ENCODE data around the gene TEKTIP1. TPM values are rescaled to one million over a fixed set of nuclear protein-coding genes. Genes with fewer than 3 reads are reported as not detected.

Gene TEKTIP1
- total and polyA plus RNA-seq, 2 donors (not counting 1 experiment from before 2014, with no cell fraction given) = 6.3 to 17.3 TPM

DNA sequence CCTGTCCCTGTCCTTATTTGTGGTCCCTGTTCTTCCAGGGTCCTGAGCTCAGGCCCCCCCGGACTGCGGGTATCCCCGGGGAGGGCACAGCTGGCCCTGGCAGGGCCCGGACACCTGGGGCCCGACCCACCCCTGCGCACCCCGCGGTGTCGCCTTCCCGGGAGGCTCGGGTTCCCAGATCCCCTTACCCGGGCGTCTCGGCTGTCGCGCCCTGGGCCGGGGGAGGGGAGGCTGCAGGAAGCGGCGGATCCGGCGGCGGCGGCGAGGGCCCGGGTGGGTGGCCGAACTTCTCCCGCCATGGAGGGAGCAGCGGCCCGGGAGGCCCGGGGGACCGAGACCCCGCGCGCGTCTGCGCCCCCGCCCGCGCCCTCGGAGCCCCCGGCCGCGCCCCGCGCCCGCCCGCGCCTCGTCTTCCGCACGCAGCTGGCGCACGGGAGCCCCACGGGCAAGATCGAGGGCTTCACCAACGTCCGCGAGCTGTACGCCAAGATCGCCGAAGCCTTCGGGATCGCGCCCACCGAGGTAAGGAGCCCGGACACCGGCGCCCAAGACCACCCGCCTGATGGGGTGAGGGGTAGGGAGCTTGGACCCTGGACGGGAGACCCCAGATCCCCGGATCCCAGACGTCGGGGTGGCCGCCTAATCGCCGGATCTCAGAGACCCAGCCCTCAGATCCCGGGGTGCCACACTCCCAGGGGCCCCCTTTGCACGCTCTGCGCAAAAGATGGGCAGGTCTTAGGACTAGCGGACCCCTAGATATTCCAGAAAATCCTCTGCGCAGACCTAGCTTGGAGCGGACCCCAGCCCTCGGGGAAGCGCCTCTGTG is 46.5 kb downstream of the TEKTIP1 start, which contains the start of gene GIPC3:
Gene GIPC3 (plus strand): TSS at position 178 of the 826 bp plus-strand sequence. CDS start 120 bp downstream, at position 298.
- no peak within 1 kb of the TSS for H3K27ac Mint-ChIP-seq
- H3K27me3 Mint-ChIP-seq = no peaks in the 10 kb centered on the region
- Histone ChIP-seq H2AFZ (ENCODE audit: insufficient read depth, low read depth, low read length, poor library complexity, severe bottlenecking) (peak within 1 kb of the TSS; percentile 80), H3K9me3 (ENCODE audit: control extremely low read depth in 1 of 3, control insufficient read depth in 2 of 3, insufficient read depth in 1 of 3, low read length in 2 of 3) (peaks cover 0 to 13% (median 0%) of the 10 kb centered on the region in 3 donors), H3K79me2 (ENCODE audit: control insufficient read depth, insufficient read depth, low read length) (no peaks in the 10 kb centered on the region), H4K20me1 (ENCODE audit: control insufficient read depth, insufficient read depth, low read length, poor library complexity, severe bottlenecking) (no peaks in the 10 kb centered on the region), H3K4me1 (ENCODE audit: control insufficient read depth in 2 of 2, insufficient read depth in 2 of 2, low read length in 2 of 2) (peaks cover 8 to 12% of the 10 kb centered on the region in 2 donors), H3K9ac (ENCODE audit: low read length) (peak within 1 kb of the TSS; percentile 59), H3K4me3 (ENCODE audit: control extremely low read depth in 1 of 5, extremely low read depth in 1 of 5, insufficient read depth in 1 of 5, low read depth in 2 of 5, low read length in 4 of 5) (peak within 1 kb of the TSS in 4 of 5 experiments; percentile 37 to 51 (median 42)), H3K36me3 (replicated peaks in 1 of 2; ENCODE audit: control extremely low read depth in 1 of 2, control insufficient read depth in 1 of 2, extremely low read depth in 1 of 2, insufficient read depth in 2 of 2, low read length in 1 of 2) (no peaks in the 10 kb centered on the region), H3K27ac (ENCODE audit: low read length in 2 of 2) (no peak within 1 kb of the TSS), H3K27me3 (replicated peaks in 1 of 4; ENCODE audit: control extremely low read depth in 1 of 4, control insufficient read depth in 3 of 4, insufficient read depth in 4 of 4, low read length in 3 of 4) (peaks cover 0 to 13% (median 6%) of the 10 kb centered on the region in 4 experiments), H3K4me2 (replicated peaks; ENCODE audit: low read depth, low read length, poor library complexity, severe bottlenecking) (peak within 1 kb of the TSS; percentile 94)
- no peaks in the 10 kb centered on the region for H3K9me3 Mint-ChIP-seq (ENCODE audit: insufficient read depth)
- no peak for DNase-seq
- POLR2A ChIA-PET = no interaction called here
- H3K4me1 Mint-ChIP-seq = no peaks in the 10 kb centered on the region
- no peak for ATAC-seq (ENCODE audit: low read depth)
- WGBS (ENCODE audit: insufficient coverage) = 3% methylated on average over 82 of the region's 84 CpGs
- CTCF ChIA-PET = interaction anchor here (1.3 to 2.2 kb wide), 6 partner anchors 19 to 121 kb away, joined by 3 to 12 read pairs (median 6); partner anchors contain the start of gene MFSD12
- intact Hi-C loops (cut with micrococcal nuclease) = loop anchor here (1.0 to 5.0 kb wide), 2 partner anchors 33 to 122 kb away; partner anchors contain the start of gene TJP3
- TF ChIP-seq EZH2 (IDR thresholded peaks at IDR 0.05; ENCODE audit: borderline replicate concordance, insufficient read depth, low read depth, low read length, poor library complexity, severe bottlenecking) (no peak), CTCF (IDR thresholded peaks at IDR 0.05) (no peak)
- H3K4me3 Mint-ChIP-seq = peak within 1 kb of the TSS; percentile 66

Measured in B cell (primary cell).